ENCODE data around the gene GNB2. TPM values are rescaled to one million over a fixed set of nuclear protein-coding genes. Genes with fewer than 3 reads are reported as not detected.

The GNB2 gene
- total and polyA plus RNA-seq, 2 donors from 2014 or later = 234 to 265 TPM

DNA sequence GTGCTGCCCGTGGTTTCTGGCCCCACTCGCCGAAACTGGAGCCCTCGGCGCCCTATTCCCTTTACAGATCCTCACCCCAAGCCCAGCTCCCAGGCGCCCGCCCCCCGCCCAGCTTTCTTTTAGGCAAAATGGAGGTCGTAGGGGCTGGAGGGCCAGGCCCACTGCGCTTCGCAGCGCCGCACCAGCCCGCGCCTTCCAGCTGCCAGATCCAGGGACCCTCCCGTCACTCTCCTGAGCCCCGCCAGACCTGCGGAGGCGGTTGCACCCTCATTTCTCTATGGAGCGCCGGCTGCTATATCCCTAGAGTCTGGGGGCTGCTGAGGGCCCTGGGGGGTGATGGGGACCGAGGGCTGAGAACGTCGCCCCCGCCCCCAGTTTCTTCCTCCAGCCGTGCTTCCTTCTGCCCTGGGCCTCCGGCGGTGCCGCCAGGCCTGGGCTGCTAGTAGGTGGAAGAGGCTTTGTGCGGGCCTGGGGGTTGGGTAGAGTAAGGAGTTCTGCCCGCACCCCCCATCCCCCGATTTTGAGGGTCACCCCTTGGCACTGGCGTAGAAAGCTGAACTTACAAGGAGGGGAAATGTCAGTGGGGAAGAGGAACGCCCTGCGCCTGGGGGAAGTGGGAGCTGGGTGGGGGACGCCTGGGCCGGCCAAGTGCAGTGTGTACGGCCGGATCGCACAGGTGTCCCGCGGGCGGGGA lies 1.0 kb downstream of the GNB2 start:
- H3K4me3 ChIP-seq (ENCODE audit: low read length in 3 of 3) = peak overlapping the region; percentile 61 to 79 (median 72)
- peak overlapping the region; percentile 16 to 87 (median 74) for H3K9ac ChIP-seq (ENCODE audit: low read length in 3 of 3)
- H3K36me3 ChIP-seq (ENCODE audit: control insufficient read depth in 2 of 3, insufficient read depth in 3 of 3, low read length in 3 of 3) = peaks cover 0 to 20% (median 14%) of the 10 kb centered on the region in 3 donors
- DNase-seq (peak in 4 of 5 donors; percentile 47 to 84 (median 68)), FAIRE-seq (no peak)
- H3K27me3 ChIP-seq (ENCODE audit: control insufficient read depth, insufficient read depth, low read length) = no peaks in the 10 kb centered on the region
- intact Hi-C loops (cut with DNase I) = no loop called here
- no peaks in the 10 kb centered on the region for H3K9me3 ChIP-seq (ENCODE audit: control insufficient read depth in 2 of 3, insufficient read depth in 1 of 3, low read length in 3 of 3)
- TF ChIP-seq, protein P1, sequence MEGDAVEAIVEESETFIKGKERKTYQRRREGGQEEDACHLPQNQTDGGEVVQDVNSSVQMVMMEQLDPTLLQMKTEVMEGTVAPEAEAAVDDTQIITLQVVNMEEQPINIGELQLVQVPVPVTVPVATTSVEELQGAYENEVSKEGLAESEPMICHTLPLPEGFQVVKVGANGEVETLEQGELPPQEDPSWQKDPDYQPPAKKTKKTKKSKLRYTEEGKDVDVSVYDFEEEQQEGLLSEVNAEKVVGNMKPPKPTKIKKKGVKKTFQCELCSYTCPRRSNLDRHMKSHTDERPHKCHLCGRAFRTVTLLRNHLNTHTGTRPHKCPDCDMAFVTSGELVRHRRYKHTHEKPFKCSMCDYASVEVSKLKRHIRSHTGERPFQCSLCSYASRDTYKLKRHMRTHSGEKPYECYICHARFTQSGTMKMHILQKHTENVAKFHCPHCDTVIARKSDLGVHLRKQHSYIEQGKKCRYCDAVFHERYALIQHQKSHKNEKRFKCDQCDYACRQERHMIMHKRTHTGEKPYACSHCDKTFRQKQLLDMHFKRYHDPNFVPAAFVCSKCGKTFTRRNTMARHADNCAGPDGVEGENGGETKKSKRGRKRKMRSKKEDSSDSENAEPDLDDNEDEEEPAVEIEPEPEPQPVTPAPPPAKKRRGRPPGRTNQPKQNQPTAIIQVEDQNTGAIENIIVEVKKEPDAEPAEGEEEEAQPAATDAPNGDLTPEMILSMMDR (IDR thresholded peaks at IDR 0.05; ENCODE audit: borderline replicate concordance, extremely low read depth, insufficient read depth) = no peak
- peak overlapping the region; percentile 93 to 99 for H3K27ac ChIP-seq (ENCODE audit: low read depth in 2 of 2, low read length in 2 of 2)
- peaks cover 0 to 3% (median 0%) of the 10 kb centered on the region in 3 donors for H3K4me1 ChIP-seq (ENCODE audit: control insufficient read depth in 2 of 3, insufficient read depth in 2 of 3, low read depth in 1 of 3, low read length in 3 of 3)

DNA sequence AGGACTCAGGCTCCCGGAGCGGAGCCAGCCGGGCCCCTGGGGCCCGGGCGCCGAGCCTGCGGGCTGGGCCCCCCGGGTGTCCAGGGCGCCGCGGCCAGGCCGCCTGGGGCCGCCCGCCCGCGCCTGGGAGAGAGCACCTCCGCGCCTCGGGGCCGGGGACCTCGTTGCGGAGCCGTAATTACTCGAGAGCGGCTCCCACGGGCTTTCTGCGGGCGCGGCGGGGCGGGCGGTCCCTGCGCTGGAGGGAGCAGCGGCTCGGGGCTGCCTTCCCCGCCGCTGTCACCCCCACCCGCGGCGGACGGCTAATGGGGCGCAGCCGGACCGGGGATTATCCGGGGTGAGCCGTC lies 1.5 kb downstream of the GNB2 start:
- Histone ChIP-seq H3K9ac (ENCODE audit: low read length in 3 of 3) (peak overlapping the region in 1 of 3 donors; percentile 87), H3K9me3 (ENCODE audit: control insufficient read depth in 2 of 3, insufficient read depth in 1 of 3, low read length in 3 of 3) (no peaks in the 10 kb centered on the region), H3K4me1 (ENCODE audit: control insufficient read depth in 2 of 3, insufficient read depth in 2 of 3, low read depth in 1 of 3, low read length in 3 of 3) (peaks cover 0 to 3% (median 0%) of the 10 kb centered on the region in 3 donors), H3K27ac (ENCODE audit: low read depth in 2 of 2, low read length in 2 of 2) (peak overlapping the region; percentile 93 to 99), H3K4me3 (ENCODE audit: low read length in 3 of 3) (peak overlapping the region in 2 of 3 donors; percentile 72 to 79), H3K36me3 (ENCODE audit: control insufficient read depth in 2 of 3, insufficient read depth in 3 of 3, low read length in 3 of 3) (peaks cover 0 to 20% (median 14%) of the 10 kb centered on the region in 3 donors), H3K27me3 (ENCODE audit: control insufficient read depth, insufficient read depth, low read length) (no peaks in the 10 kb centered on the region)
- TF ChIP-seq, protein P1 (IDR thresholded peaks at IDR 0.05; ENCODE audit: borderline replicate concordance, extremely low read depth, insufficient read depth) = no peak
- DNase-seq = peak in 1 of 5 donors; percentile 79
- no peak for FAIRE-seq
- intact Hi-C loops (cut with DNase I) = no loop called here

DNA sequence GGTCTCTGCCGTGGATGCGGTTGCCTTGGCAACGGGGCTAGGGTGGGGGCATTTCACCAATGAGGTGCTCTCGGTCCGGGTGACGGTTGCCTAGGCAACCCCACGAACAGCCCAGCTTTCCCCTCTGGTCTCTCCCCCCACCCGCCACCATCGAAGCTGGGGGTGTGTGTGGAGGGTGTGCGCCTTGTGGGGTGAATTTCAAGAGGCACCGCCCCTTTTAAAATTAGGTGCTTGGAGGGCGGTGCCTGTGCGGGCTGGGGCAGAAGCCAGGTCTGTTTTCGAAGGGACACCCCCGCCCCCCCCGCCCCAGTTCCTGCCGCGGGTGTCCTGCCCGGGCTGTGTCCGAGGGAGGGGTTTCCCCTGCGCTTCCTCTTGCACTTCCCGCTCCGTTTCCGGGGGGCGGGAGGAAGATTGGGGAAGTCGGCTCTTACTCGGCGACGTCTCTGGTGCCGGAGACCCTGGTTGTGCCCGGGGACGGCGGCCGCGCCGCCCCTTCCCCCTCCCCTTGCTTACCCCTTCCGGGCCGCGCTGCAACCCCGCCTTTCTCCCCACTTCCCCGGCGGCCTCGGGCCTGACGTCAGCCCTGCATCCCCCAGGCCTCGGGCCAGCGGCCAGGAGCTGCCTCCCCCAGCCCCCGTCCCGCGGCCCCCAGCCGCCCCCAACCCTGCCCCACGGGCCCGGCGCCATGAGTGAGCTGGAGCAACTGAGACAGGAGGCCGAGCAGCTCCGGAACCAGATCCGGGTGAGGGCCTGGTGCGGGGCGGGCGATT lies 2.2 kb downstream of the GNB2 start:
- DNase-seq (peak; percentile 73 to 96 (median 88)), FAIRE-seq (no peak)
- no peak overlapping the region for H3K9ac ChIP-seq (ENCODE audit: low read length in 3 of 3)
- H3K9me3 ChIP-seq (ENCODE audit: control insufficient read depth in 2 of 3, insufficient read depth in 1 of 3, low read length in 3 of 3) = no peaks in the 10 kb centered on the region
- H3K27me3 ChIP-seq (ENCODE audit: control insufficient read depth, insufficient read depth, low read length) = no peaks in the 10 kb centered on the region
- H3K36me3 ChIP-seq (ENCODE audit: control insufficient read depth in 2 of 3, insufficient read depth in 3 of 3, low read length in 3 of 3) = peaks cover 0 to 20% (median 14%) of the 10 kb centered on the region in 3 donors
- TF ChIP-seq, protein P1 (IDR thresholded peaks at IDR 0.05; ENCODE audit: borderline replicate concordance, extremely low read depth, insufficient read depth) = no peak
- peaks cover 0 to 3% (median 0%) of the 10 kb centered on the region in 3 donors for H3K4me1 ChIP-seq (ENCODE audit: control insufficient read depth in 2 of 3, insufficient read depth in 2 of 3, low read depth in 1 of 3, low read length in 3 of 3)
- intact Hi-C loops (cut with DNase I) = no loop called here
- H3K4me3 ChIP-seq (ENCODE audit: low read length in 3 of 3) = peak overlapping the region; percentile 37 to 60 (median 50)
- H3K27ac ChIP-seq (ENCODE audit: low read depth in 2 of 2, low read length in 2 of 2) = peak overlapping the region; percentile 82 to 84

All from kidney (tissue), 14 donors.